HEK293 (cell line): ENCODE results near the gene TANGO6.
A peak's percentile ranks its signal among the peaks of the same experiment; 100 is the strongest.

Source experiments
- EGR2 ChIP-seq: fragments of 450-650 bp; formaldehyde crosslinking; IDR thresholded peaks from 2 replicates; pipeline ENCODE4 v1.5.1; 2016; ENCODE audit warnings: low read depth, missing biosample characterization, missing genetic modification characterization
- GLIS1 ChIP-seq: fragments of 450-650 bp; formaldehyde crosslinking; IDR thresholded peaks from 2 replicates; pipeline ENCODE4 v1.5.1; 2016; ENCODE audit warnings: missing biosample characterization, missing genetic modification characterization
- KLF7 ChIP-seq: fragments of 450-650 bp; formaldehyde crosslinking; IDR thresholded peaks from 2 replicates; pipeline ENCODE4 v1.5.1; 2016; ENCODE audit warnings: missing biosample characterization, missing genetic modification characterization, borderline replicate concordance
- MYNN ChIP-seq: fragments of 450-650 bp; formaldehyde crosslinking; IDR thresholded peaks from 2 replicates; pipeline ENCODE4 v1.5.1; 2016; ENCODE audit warnings: missing biosample characterization, missing genetic modification characterization, borderline replicate concordance
- PRDM1 ChIP-seq: fragments of 450-650 bp; formaldehyde crosslinking; IDR thresholded peaks from 2 replicates; pipeline ENCODE4; 2016; ENCODE audit warnings: missing biosample characterization, missing genetic modification characterization
- PRDM4 ChIP-seq: fragments of 450-650 bp; formaldehyde crosslinking; IDR thresholded peaks from 2 replicates; pipeline ENCODE4 v1.5.1; 2017; ENCODE audit warnings: missing biosample characterization, missing genetic modification characterization
- REST ChIP-seq: fragments of 450-650 bp; formaldehyde crosslinking; IDR thresholded peaks from 2 replicates; pipeline ENCODE4 v1.5.1; 2016; ENCODE audit warnings: missing biosample characterization, missing genetic modification characterization
- SCRT2 ChIP-seq: fragments of 450-650 bp; formaldehyde crosslinking; IDR thresholded peaks from 2 replicates; pipeline ENCODE4 v1.5.1; 2016; ENCODE audit warnings: missing biosample characterization, missing genetic modification characterization
- ZBTB17 ChIP-seq: fragments of 450-650 bp; formaldehyde crosslinking; IDR thresholded peaks from 2 replicates; pipeline ENCODE4 v1.5.1; 2016; ENCODE audit warnings: missing biosample characterization, missing genetic modification characterization
- ZBTB21 ChIP-seq: fragments of 450-650 bp; formaldehyde crosslinking; IDR thresholded peaks from 2 replicates; pipeline ENCODE4 v1.5.1; 2017; ENCODE audit warnings: missing biosample characterization, missing genetic modification characterization
- ZBTB7A ChIP-seq: fragments of 450-650 bp; formaldehyde crosslinking; IDR thresholded peaks from 2 replicates; pipeline ENCODE4 v1.5.1; 2016; ENCODE audit warnings: low read depth, missing biosample characterization, missing genetic modification characterization
- ZFP3 ChIP-seq: fragments of 450-650 bp; formaldehyde crosslinking; IDR thresholded peaks from 2 replicates; pipeline ENCODE4 v1.5.1; 2016; ENCODE audit warnings: low read depth, missing biosample characterization, missing genetic modification characterization
- ZFP37 ChIP-seq: fragments of 450-650 bp; formaldehyde crosslinking; IDR thresholded peaks from 2 replicates; pipeline ENCODE4 v1.5.1; 2016; ENCODE audit warnings: missing biosample characterization, missing genetic modification characterization
- ZNF132 ChIP-seq: fragments of 450-650 bp; formaldehyde crosslinking; IDR thresholded peaks from 2 replicates; pipeline ENCODE4 v1.5.1; 2017; ENCODE audit warnings: missing biosample characterization, missing genetic modification characterization, borderline replicate concordance
- ZNF133 ChIP-seq: fragments of 450-650 bp; formaldehyde crosslinking; IDR thresholded peaks from 2 replicates; pipeline ENCODE4 v1.5.1; 2016; ENCODE audit warnings: missing biosample characterization, missing genetic modification characterization
- ZNF24 ChIP-seq: fragments of 450-650 bp; formaldehyde crosslinking; IDR thresholded peaks from 2 replicates; pipeline ENCODE4 v1.5.1; 2016; ENCODE audit warnings: missing biosample characterization, missing genetic modification characterization
- ZNF266 ChIP-seq: fragments of 450-650 bp; formaldehyde crosslinking; IDR thresholded peaks from 2 replicates; pipeline ENCODE4 v1.5.1; 2016; ENCODE audit warnings: missing biosample characterization, missing genetic modification characterization, low read depth
- ZNF350 ChIP-seq: fragments of 450-650 bp; formaldehyde crosslinking; IDR thresholded peaks from 2 replicates; pipeline ENCODE4 v1.5.0; 2017; ENCODE audit warnings: missing biosample characterization, mild to moderate bottlenecking, missing genetic modification characterization
- ZNF426 ChIP-seq: fragments of 450-650 bp; formaldehyde crosslinking; IDR thresholded peaks from 2 replicates; pipeline ENCODE4 v1.5.1; 2017; ENCODE audit warnings: missing biosample characterization, missing genetic modification characterization, mild to moderate bottlenecking, inconsistent platforms, moderate library complexity
- ZNF48 ChIP-seq: fragments of 450-650 bp; formaldehyde crosslinking; IDR thresholded peaks from 2 replicates; pipeline ENCODE4 v1.5.1; 2016; ENCODE audit warnings: missing biosample characterization, missing genetic modification characterization
- ZNF510 ChIP-seq: fragments of 450-650 bp; formaldehyde crosslinking; IDR thresholded peaks from 2 replicates; pipeline ENCODE4 v1.5.1; 2018; ENCODE audit warnings: mild to moderate bottlenecking, missing genetic modification characterization, missing biosample characterization; ENCODE audit not compliant: insufficient replicate concordance
- ZNF530 ChIP-seq: fragments of 450-650 bp; formaldehyde crosslinking; IDR thresholded peaks from 2 replicates; pipeline ENCODE4 v1.5.1; 2016; ENCODE audit warnings: low read depth, missing biosample characterization, missing genetic modification characterization
- ZNF549 ChIP-seq: fragments of 450-650 bp; IDR thresholded peaks from 2 replicates; pipeline ENCODE4 v1.5.1; 2018; ENCODE audit warnings: missing biosample characterization, missing genetic modification characterization, mild to moderate bottlenecking, inconsistent platforms, moderate library complexity
- ZNF558 ChIP-seq: fragments of 450-650 bp; formaldehyde crosslinking; IDR thresholded peaks from 2 replicates; pipeline ENCODE4 v1.5.1; 2016; ENCODE audit warnings: missing biosample characterization, missing genetic modification characterization
- ZNF596 ChIP-seq: fragments of 450-650 bp; IDR thresholded peaks from 2 replicates; pipeline ENCODE4 v1.5.0; 2018; ENCODE audit warnings: missing biosample characterization, mild to moderate bottlenecking, missing genetic modification characterization, moderate library complexity
- ZNF600 ChIP-seq: fragments of 450-650 bp; formaldehyde crosslinking; IDR thresholded peaks from 2 replicates; pipeline ENCODE4 v1.5.1; 2016; ENCODE audit warnings: missing biosample characterization, missing genetic modification characterization
- ZNF626 ChIP-seq: fragments of 450-650 bp; sonication (Bioruptor Pico); formaldehyde crosslinking; IDR thresholded peaks from 2 replicates; pipeline ENCODE4 v1.5.1; 2018; ENCODE audit warnings: missing biosample characterization, missing genetic modification characterization, inconsistent platforms
- ZNF660 ChIP-seq: fragments of 450-650 bp; IDR thresholded peaks from 2 replicates; pipeline ENCODE4 v1.5.1; 2018; ENCODE audit warnings: missing biosample characterization, mild to moderate bottlenecking, missing genetic modification characterization
- ZNF664 ChIP-seq: fragments of 450-650 bp; formaldehyde crosslinking; IDR thresholded peaks from 2 replicates; pipeline ENCODE4 v1.5.1; 2016; ENCODE audit warnings: missing biosample characterization, missing genetic modification characterization
- ZNF670 ChIP-seq: fragments of 450-650 bp; formaldehyde crosslinking; IDR thresholded peaks from 2 replicates; pipeline ENCODE4 v1.5.1; 2016; ENCODE audit warnings: missing biosample characterization, missing genetic modification characterization, low read depth
- TF ChIP-seq, protein P1 (sequence below): fragments of 450-650 bp; formaldehyde crosslinking; IDR thresholded peaks from 2 replicates; pipeline ENCODE4 v1.5.1; 2016; ENCODE audit warnings: missing biosample characterization, missing genetic modification characterization
- TF ChIP-seq, protein P2 (sequence below): sonication (generic); formaldehyde crosslinking; IDR thresholded peaks from 2 replicates; pipeline ENCODE4 v1.8.1; 2022; ENCODE audit warnings: mild to moderate bottlenecking, moderate library complexity, missing genetic modification reagents

The TANGO6 gene

DNA sequence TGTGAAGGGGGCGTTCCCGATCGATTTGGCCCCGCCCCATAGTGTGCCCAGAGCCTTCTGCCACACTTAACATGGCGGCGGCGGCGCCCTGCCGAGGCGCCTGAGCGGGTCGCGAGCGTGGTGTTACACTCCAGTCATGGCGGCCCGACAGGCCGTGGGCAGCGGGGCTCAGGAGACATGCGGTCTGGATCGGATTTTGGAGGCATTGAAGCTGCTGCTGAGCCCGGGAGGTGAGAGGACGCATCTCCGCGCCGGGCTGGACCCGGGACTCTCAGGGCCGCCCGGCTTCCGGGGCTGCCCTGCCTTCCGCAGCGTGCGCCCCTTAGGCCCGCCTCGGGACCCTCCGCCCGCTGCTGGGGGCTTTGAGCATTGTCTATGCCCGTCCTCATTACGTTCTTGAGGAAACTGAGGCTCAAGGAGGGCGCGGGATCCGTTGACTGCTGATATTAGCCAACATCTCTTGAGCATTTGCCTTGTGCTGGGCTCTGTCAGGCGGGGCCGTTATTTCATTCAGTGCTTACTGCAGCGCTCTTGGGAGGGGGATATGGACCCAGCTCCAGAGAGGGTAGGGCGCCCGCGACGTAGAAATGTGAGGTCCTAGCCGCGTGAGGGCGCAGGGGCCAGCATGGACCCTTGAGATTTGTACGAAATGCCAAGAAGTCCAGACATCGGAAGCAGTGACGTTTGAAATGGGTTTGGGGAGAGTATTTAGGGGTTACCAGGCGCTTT lies at the start of gene TANGO6 (continued):
- TF ChIP-seq ZNF266 (tag by site-specific recombination) (no peak), ZNF596 (tag by site-specific recombination) (no peak), ZNF24 (tag by site-specific recombination) (no peak), PRDM4 (tag by site-specific recombination) (no peak), ZBTB21 (tag by site-specific recombination) (no peak), EGR2 (tag by site-specific recombination) (0 out of 2 replicates have a peak, but pooled peaks have one; percentile 25), ZNF664 (no peak), ZNF660 (tag by site-specific recombination) (peak; percentile 12; the same call in 1 of the 2 replicates), ZFP3 (tag by site-specific recombination) (no peak), ZBTB17 (tag by site-specific recombination) (peak; percentile 83), PRDM1 (tag by site-specific recombination) (no peak), ZBTB7A (tag by site-specific recombination) (0 out of 2 replicates have a peak, but pooled peaks have one; percentile 21), ZNF530 (no peak), MYNN (tag by site-specific recombination) (no peak), ZFP37 (tag by site-specific recombination) (0 out of 2 replicates have a peak, but pooled peaks have one; percentile 41), ZNF132 (tag by site-specific recombination) (no peak), SCRT2 (tag by site-specific recombination) (no peak), ZNF350 (tag by site-specific recombination) (no peak), ZNF510 (tag by site-specific recombination) (no peak), ZNF600 (tag by site-specific recombination) (peak; percentile 80), GLIS1 (no peak; the same call in 1 of the 2 replicates), ZNF426 (no peak), ZNF133 (tag by site-specific recombination) (no peak), REST (tag by site-specific recombination) (no peak), ZNF48 (tag by site-specific recombination) (no peak), ZNF670 (tag by site-specific recombination) (no peak), ZNF626 (no peak), ZNF558 (tag by site-specific recombination) (no peak), KLF7 (tag by site-specific recombination) (no peak), ZNF549 (no peak)
- TF ChIP-seq, protein P1, sequence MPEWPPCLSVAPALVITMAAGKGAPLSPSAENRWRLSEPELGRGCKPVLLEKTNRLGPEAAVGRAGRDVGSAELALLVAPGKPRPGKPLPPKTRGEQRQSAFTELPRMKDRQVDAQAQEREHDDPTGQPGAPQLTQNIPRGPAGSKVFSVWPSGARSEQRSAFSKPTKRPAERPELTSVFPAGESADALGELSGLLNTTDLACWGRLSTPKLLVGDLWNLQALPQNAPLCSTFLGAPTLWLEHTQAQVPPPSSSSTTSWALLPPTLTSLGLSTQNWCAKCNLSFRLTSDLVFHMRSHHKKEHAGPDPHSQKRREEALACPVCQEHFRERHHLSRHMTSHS (tag by site-specific recombination) = no peak
- TF ChIP-seq, protein P2, sequence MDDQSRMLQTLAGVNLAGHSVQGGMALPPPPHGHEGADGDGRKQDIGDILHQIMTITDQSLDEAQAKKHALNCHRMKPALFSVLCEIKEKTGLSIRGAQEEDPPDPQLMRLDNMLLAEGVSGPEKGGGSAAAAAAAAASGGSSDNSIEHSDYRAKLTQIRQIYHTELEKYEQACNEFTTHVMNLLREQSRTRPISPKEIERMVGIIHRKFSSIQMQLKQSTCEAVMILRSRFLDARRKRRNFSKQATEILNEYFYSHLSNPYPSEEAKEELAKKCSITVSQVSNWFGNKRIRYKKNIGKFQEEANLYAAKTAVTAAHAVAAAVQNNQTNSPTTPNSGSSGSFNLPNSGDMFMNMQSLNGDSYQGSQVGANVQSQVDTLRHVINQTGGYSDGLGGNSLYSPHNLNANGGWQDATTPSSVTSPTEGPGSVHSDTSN (CRISPR knock-in tag) = 0 out of 2 replicates have a peak, but pooled peaks have one; percentile 35
